K562 (cell line): ENCODE measurements around the gene SZT2. TPM values are rescaled to one million over a fixed set of nuclear protein-coding genes. Genes with fewer than 3 reads are reported as not detected.
A peak's percentile ranks its signal among the peaks of the same experiment; 100 is the strongest.

Source experiments
- ATAC-seq: fragments of 200-7000 bp; cut with Tn5 transposase; 3 replicates; pipeline ENCODE4 v1.9.1; 2020; ENCODE audit warnings: moderate library complexity
- BruUV-seq: library from RNA; stranded (reverse); fragments of 400-500 nt; replicated peaks from 2 replicates; lab custom pipeline; 2021; lab: Mats Ljungman, UMichigan
- CTCF ChIA-PET: fragments of 300-600 bp; formaldehyde crosslinking; extraction: SDS; loops from one replicate; lab custom pipeline; 2021; ENCODE audit warnings: low intra/inter-chr PET ratio; lab: Yijun Ruan, JAX
- POLR2A ChIA-PET: fragments of 300-600, 350-650 bp; sonication (Branson Sonifier 250); formaldehyde crosslinking; extraction: SDS; loops from one replicate; lab custom pipeline; 2021; ENCODE audit warnings: antibody characterized with exemption, inconsistent platforms; lab: Yijun Ruan, JAX
- DNase-seq, 4 experiments: peaks; one replicate each; pipeline versions ENCODE4 v3.0.0 to v3.0.0-alpha.2; 2011 to 2018; ENCODE audit warnings: low spot score in 3 of 4, mixed read lengths in 3 of 4; ENCODE audit errors: extremely low read depth in 1 of 4
- FAIRE-seq: peaks from 2 replicates; lab custom pipeline; 2011; peaks lifted over from hg19 to GRCh38; lab: Jason Lieb, UNC
- H2AFZ ChIP-seq: 2 replicates; pipeline ENCODE4 v1.6.0; 2011; ENCODE audit warnings: low read depth, low read length, control low read depth, inconsistent platforms
- H3K27ac ChIP-seq: fragments of 200-600 bp; 3 replicates; pipeline ENCODE4 v1.8.0; 2011; ENCODE audit warnings: low read depth, mild to moderate bottlenecking, control low read depth, inconsistent platforms, low read length, moderate library complexity, mixed read lengths; ENCODE audit errors: extremely low read depth
- H3K27me3 ChIP-seq, 2 experiments: fragments of 300-600 bp in 1 of 2; 2 replicates in 1 of 2; 3 replicates in 1 of 2; pipeline versions ENCODE4 v1.6.0 to v1.8.0; 2011; ENCODE audit warnings: inconsistent platforms in 2 of 2, low read length in 2 of 2, mild to moderate bottlenecking in 1 of 2, mixed read lengths in 1 of 2, moderate library complexity in 1 of 2; ENCODE audit not compliant: control insufficient read depth in 2 of 2, insufficient read depth in 2 of 2
- H3K36me3 ChIP-seq: fragments of 300-600 bp; 3 replicates; pipeline ENCODE4 v1.8.0; 2011; ENCODE audit warnings: mild to moderate bottlenecking, low read length, inconsistent platforms; ENCODE audit not compliant: control insufficient read depth, insufficient read depth
- H3K4me1 ChIP-seq, 2 experiments: fragments of 200-600 bp in 1 of 2; replicated peaks in 1 of 2; 2 replicates in 1 of 2; 3 replicates in 1 of 2; pipeline versions ENCODE4 v1.5.1 to v1.8.0; 2011; ENCODE audit warnings: inconsistent platforms in 2 of 2, low read length in 2 of 2, mild to moderate bottlenecking in 1 of 2, mixed read lengths in 1 of 2, moderate library complexity in 1 of 2; ENCODE audit not compliant: control insufficient read depth in 2 of 2, insufficient read depth in 2 of 2
- H3K4me2 ChIP-seq: 2 replicates; pipeline ENCODE4 v1.6.1; 2011; ENCODE audit warnings: low read length, control low read depth, inconsistent platforms, mixed read lengths; ENCODE audit not compliant: insufficient read depth
- H3K4me3 ChIP-seq: fragments of 200-600 bp; sonication (generic), shearing (Covaris generic); 2 replicates; pipeline ENCODE4 v1.5.1; 2016; ENCODE audit warnings: control low read depth, inconsistent platforms
- H3K79me2 ChIP-seq: fragments of 200-600 bp; 3 replicates; pipeline ENCODE4 v1.8.0; 2011; ENCODE audit warnings: low read length, inconsistent platforms; ENCODE audit not compliant: control insufficient read depth, insufficient read depth
- H3K9ac ChIP-seq, 2 experiments: 2 replicates each; pipeline versions ENCODE4 v1.6.0 to v1.6.1; 2011; ENCODE audit warnings: low read depth in 2 of 2, low read length in 2 of 2, control low read depth in 1 of 2, inconsistent platforms in 1 of 2, mild to moderate bottlenecking in 1 of 2, mixed read lengths in 1 of 2; ENCODE audit not compliant: insufficient read depth in 1 of 2
- H3K9me1 ChIP-seq: one replicate; pipeline ENCODE4 v1.6.0; 2011; ENCODE audit warnings: inconsistent platforms, mild to moderate bottlenecking, low read length, moderate library complexity; ENCODE audit not compliant: control insufficient read depth, insufficient read depth
- H3K9me3 ChIP-seq: replicated peaks from 2 replicates; pipeline ENCODE4 v1.5.1; 2011; ENCODE audit warnings: low read depth, low read length, inconsistent platforms; ENCODE audit not compliant: control insufficient read depth, insufficient read depth
- H4K20me1 ChIP-seq: replicated peaks from 2 replicates; pipeline ENCODE4 v1.6.1; 2011; ENCODE audit warnings: low read length, inconsistent platforms, mixed read lengths; ENCODE audit not compliant: control insufficient read depth, insufficient read depth
- NR2F6 ChIP-seq: fragments of 450-650 bp; formaldehyde crosslinking; IDR thresholded peaks from 2 replicates; pipeline ENCODE4 v1.4.0; 2020; ENCODE audit warnings: mild to moderate bottlenecking
- WGBS: fragments of 100-300 bp; shearing (Covaris generic); methylation state at CpG from one replicate; pipeline ENCODE4 v1.1.6; 2016; ENCODE audit warnings: low coverage, mixed read lengths; ENCODE audit not compliant: insufficient coverage; ENCODE audit errors: missing lambda C conversion rate; 5-methylcytosine and 5-hydroxymethylcytosine counted together
- in situ Hi-C: fragments of 300-500 bp; cut with MboI; formaldehyde crosslinking; loops from 4 replicates; pipeline ENCODE4 v1.15.0; 2018; ENCODE audit warnings: inconsistent platforms, mixed read lengths
- intact Hi-C: fragments of 100-400 bp; cut with micrococcal nuclease; formaldehyde crosslinking; loops from 2 replicates; pipeline ENCODE4 v1.14.2; 2022
- polyA plus RNA-seq, 8 experiments: library from polyadenylated mRNA; depleted of rRNA in 4 of 8; stranded (reverse) in 5 of 8; unstranded in 3 of 8; fragments of >200 nt; fragmentation: Nextera tagmentation in 2 of 8; fragmentation: Illumina TruSeq in 1 of 8; extraction: Ambion mirVana in 2 of 8; extraction: Trizol in 1 of 8; gene quantifications; 2 replicates each; pipeline versions ENCODE4 v1.2.1 to v1.2.3, GENCODE V29; 2011 to 2014; ENCODE audit warnings: inconsistent platforms in 1 of 8, missing spikeins in 1 of 8
- total RNA-seq, 7 experiments: library from RNA; depleted of rRNA in 6 of 7; stranded (reverse); fragments of >200 nt in 6 of 7; fragmentation: Illumina TruSeq in 2 of 7; extraction: Trizol in 2 of 7; gene quantifications; 2 replicates each; pipeline versions ENCODE4 v1.2.1 to v1.2.3, GENCODE V29; 2011 to 2021; ENCODE audit warnings: low replicate concordance in 1 of 7
- TF ChIP-seq, protein P1 (sequence below): fragments of 450-650 bp; IDR thresholded peaks from 2 replicates; pipeline ENCODE4 v1.6.1; 2016

Gene SZT2
- total and polyA plus RNA-seq, 9 of the 15 experiments (the other 6 are each of a cell fraction or from before 2014, with no cell fraction given): 0.88 to 31.0 (median 12.8) TPM

DNA sequence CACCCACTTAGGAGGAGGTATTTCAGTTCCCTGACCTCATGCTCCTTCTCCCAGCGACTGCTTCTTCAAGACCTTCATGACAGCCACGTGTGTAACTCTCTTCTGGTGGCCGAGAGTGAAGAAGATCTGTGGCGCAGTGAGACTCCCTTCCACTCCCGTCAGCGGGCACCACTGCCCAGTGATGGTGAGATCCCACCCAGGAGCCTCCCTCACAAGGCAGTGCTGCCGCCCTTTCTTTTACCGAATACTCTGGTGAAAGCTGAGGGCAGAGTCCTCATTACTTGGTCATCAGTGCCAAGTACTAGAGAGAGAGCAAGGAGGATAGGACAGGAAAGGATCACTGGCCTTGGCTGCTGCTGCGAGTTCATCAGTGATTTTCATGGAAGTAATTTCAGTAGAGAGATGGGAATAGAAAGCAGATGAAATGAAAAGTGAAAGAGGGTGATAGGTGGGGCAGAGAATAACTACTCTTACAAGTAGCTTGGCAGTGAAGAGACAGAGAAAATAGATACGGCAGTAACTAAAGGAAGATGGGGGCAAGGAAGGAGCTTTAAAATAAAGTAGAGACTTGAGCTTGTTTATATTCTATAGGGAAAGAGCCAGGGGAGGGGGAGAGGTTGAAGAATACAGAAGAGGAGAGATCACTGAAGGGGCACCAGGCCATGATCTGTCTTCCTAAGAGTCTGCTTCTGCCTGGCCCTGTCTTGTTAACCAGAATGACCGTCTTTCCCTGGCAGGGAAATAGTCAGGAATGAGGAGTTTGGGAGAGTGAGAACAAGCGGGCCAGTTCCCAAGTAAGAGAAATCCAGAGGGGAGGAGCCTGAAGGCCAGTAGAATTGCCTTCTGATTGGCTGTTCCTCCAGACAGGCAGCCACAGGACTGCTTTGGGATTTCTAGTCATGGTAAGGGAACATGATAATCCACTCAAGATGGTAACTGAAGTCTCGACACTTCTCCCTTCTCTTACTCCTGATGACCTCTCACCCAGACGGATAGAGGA, 45.7 kb downstream of the SZT2 start:
- no peaks in the 10 kb centered on the region for H4K20me1 ChIP-seq
- CTCF ChIA-PET: no interaction called here
- no peaks in the 10 kb centered on the region for H3K9me3 ChIP-seq
- POLR2A ChIA-PET: interaction anchor here (0.6 to 0.7 kb wide), 3 partner anchors 15 to 65 kb away, joined by 3 read pairs; no protein-coding TSS in a partner anchor
- no peak for FAIRE-seq
- TF ChIP-seq NR2F6 (CRISPR knock-in tag): no peak
- TF ChIP-seq, protein P1, sequence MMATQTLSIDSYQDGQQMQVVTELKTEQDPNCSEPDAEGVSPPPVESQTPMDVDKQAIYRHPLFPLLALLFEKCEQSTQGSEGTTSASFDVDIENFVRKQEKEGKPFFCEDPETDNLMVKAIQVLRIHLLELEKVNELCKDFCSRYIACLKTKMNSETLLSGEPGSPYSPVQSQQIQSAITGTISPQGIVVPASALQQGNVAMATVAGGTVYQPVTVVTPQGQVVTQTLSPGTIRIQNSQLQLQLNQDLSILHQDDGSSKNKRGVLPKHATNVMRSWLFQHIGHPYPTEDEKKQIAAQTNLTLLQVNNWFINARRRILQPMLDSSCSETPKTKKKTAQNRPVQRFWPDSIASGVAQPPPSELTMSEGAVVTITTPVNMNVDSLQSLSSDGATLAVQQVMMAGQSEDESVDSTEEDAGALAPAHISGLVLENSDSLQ: peak; percentile 27; the same call in 1 of the 2 replicates
- H3K36me3 ChIP-seq: peaks cover 52% of the 10 kb centered on the region; the same call in 2 of the 3 replicates
- in situ Hi-C loops: no loop called here
- no peaks in the 10 kb centered on the region for H3K4me1 ChIP-seq
- no peak overlapping the region for H2AFZ ChIP-seq
- H3K9ac ChIP-seq: no peak overlapping the region
- H3K9me1 ChIP-seq: no peaks in the 10 kb centered on the region
- no peak overlapping the region for H3K27ac ChIP-seq
- H3K79me2 ChIP-seq: no peaks in the 10 kb centered on the region
- peak; percentile 35 for ATAC-seq
- peak in 1 of 4 experiments; percentile 29 for DNase-seq
- no peak overlapping the region for H3K4me3 ChIP-seq
- BruUV-seq: no TSS peak
- no peaks in the 10 kb centered on the region for H3K27me3 ChIP-seq
- WGBS: 65% methylated on average over 14 of the region's 14 CpGs
- intact Hi-C loops: no loop called here
- no peak overlapping the region for H3K4me2 ChIP-seq
